ENCODE results near the gene MMRN2.
"Not testable (repeated sequence)": the region's sequence is repeated elsewhere in the genome, so short reads cannot be mapped to it uniquely, and the experiment has no call there.

MMRN2 gene, protein sequence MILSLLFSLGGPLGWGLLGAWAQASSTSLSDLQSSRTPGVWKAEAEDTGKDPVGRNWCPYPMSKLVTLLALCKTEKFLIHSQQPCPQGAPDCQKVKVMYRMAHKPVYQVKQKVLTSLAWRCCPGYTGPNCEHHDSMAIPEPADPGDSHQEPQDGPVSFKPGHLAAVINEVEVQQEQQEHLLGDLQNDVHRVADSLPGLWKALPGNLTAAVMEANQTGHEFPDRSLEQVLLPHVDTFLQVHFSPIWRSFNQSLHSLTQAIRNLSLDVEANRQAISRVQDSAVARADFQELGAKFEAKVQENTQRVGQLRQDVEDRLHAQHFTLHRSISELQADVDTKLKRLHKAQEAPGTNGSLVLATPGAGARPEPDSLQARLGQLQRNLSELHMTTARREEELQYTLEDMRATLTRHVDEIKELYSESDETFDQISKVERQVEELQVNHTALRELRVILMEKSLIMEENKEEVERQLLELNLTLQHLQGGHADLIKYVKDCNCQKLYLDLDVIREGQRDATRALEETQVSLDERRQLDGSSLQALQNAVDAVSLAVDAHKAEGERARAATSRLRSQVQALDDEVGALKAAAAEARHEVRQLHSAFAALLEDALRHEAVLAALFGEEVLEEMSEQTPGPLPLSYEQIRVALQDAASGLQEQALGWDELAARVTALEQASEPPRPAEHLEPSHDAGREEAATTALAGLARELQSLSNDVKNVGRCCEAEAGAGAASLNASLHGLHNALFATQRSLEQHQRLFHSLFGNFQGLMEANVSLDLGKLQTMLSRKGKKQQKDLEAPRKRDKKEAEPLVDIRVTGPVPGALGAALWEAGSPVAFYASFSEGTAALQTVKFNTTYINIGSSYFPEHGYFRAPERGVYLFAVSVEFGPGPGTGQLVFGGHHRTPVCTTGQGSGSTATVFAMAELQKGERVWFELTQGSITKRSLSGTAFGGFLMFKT

DNA sequence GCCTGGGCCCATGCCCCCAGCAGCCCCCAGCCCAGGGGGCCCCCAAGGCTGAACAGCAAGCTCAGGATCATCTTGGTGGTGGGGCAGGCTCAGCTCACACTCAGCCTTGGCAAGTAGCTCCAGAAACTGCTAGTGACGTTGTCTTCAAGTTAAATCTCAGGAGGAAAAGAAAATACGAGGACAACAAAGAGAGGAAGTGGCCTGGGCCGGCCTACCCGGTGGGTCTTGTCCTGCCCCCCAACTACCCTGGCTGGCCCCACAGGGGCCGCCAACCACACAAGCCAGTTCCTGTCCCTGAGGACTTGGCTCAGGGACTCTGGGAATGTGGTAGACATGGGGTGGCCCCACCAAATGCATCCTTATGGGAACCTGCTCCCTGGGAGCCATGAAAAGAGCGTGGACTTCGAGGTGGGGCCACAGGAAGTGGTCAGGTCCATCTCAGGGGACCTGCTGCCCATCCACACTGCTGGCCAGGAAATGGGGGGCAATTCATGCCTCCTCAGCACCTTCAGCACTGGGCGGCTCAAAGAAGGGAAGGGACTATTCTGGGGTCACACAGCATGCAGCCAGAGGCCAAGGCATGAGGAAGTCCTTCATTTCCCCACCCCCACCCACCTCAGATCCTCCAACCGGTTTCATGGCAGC is at the start of gene MMRN2:
Gene MMRN2, minus strand, starts transcription at position 145 of the 645 bp plus-strand sequence. Its CDS starts 74 bp downstream, at position 71.
- DNase-seq (ENCODE audit: low read depth in 2 of 2), result no peak

DNA sequence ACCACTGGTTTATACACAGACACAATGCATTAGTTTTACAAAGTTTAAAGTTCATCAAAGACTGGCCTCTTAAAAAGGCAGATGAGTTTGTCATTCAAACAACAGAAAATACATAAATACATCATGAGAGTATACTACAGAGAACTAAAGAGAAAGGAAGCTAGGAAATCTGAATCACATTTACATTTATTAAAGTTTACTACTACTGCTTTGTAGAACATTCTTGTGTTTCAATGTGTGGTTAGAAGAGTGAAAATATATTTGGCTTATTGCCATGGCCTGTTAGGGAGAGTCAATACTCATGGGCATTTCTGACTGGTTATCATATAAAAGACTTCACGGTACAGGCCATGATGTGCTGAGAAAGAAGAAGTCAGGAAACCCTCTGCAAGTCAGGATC is 49.7 kb upstream of the MMRN2 start:
- not testable (repeated sequence) for DNase-seq (ENCODE audit: low read depth in 2 of 2)

DNA sequence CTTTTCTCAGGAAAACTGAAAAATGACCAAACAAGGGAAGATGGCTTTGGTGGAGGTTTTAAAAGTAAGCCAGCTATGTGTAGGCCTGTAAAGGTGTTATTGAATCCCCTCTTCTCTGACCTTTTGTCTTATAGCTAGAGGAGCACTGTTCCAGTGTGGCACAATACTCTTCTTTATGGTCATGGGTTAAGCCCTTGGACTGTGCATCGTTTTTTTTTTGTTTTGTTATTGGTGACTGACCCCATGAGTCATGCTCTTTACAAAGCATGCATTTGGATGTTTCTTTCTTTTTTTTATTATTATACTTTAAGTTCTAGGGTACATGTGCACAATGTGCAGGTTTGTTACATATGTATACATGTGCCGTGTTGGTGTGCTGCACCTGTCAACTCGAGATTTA is 43.1 kb upstream of the MMRN2 start:
- no peak for DNase-seq (ENCODE audit: low read depth in 2 of 2)

DNA sequence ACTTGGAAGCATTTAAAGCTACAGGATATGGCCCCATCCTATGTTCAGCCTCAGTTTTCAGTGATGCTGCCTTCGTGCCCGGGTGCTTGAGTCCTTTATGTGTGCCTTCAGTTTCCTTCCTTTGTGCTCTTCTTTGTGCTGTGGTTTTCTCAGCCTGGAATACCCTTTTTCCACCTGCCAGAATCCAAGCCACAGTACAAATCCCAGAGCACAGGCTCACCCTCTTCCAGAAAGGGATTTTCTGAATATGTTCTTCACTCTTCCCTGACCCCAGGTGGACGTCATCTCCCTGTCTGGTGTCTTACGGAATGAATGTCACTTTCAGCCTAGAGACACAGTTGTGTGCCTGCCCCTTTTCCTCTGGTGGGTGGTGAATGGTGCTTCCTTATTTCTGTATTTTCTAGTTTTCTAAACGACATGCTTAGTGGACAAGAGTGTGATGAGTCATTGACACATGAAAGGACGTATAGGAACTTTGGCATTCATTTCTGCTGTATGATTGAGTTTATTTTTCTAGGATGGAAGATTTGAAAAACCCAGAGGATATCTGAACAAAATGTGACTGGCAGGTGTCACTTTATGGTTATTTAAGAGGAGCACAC is 42.5 kb upstream of the MMRN2 start:
- DNase-seq (ENCODE audit: low read depth in 2 of 2), result not testable (repeated sequence)

DNA sequence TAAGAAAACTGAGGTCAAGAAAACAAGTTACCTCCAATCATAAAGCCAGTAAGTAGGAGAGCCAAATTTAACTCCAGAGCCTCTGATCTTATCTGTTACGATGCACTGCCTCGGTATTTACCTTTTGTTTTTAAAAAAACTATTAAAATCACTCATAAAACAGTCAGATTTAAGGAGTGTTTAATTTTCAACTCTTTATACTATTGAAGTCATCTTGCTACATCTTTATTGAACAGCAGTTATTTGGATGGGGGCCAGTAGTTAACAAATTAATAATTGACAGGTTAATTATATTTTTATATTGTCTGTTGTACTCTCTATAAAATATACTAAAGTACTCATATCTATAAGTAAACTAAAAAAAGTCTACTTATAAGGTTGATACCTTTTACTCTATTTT is 35.5 kb upstream of the MMRN2 start:
- no peak for DNase-seq (ENCODE audit: low read depth in 2 of 2)

DNA sequence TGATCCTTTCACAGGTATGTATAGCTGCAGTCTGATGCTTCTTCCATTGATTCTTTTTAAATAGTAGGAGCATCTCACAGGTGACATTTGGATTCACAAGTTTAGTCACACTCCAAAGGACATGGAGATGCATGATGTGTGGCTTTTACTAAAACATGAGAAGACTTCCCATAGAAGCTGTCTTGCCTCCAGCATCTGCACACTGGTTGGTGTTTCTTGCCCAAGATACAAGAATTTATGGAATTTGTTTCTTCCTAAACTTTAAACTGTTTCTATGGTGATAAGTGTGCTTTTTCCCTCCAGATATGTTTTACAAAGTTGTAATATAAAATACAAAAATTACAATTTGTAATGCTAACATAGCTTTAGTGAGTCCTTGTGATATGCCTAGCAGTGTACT is 35.0 kb upstream of the MMRN2 start:
- DNase-seq (ENCODE audit: low read depth in 2 of 2), result no peak

DNA sequence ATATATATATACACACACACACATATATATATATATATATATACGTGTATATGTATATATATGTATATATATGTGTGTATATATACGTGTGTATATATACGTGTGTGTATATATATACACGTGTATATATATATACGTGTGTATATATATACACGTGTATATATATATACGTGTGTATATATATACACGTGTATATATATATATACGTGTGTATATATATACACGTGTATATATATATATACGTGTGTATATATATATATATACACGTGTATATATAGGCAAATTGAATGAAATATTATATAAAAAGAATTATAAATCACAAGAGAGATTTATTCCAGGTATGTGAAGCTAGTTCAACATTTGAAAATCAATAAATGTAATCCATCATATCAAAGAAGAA is 33.9 kb upstream of the MMRN2 start:
- not testable (repeated sequence) for DNase-seq (ENCODE audit: low read depth in 2 of 2)

DNA sequence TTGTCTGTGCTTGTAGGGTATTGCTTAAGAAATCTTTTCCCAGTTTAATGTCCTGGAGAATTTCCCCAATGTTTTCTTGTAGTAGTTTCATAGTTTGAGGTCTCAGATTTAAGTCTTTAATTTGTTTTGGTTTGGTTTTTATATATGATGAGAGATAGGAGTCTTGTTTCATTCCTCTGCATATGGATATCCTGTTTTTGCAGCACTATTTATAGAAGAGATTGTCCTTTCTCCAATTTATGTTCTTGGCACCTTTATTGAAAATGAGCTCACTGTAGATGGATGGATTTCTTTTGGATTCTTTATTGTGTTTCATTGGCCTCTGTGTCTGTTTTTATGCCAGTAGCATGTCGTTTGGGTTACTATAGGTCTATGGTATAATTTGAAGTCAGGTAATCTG is 31.1 kb upstream of the MMRN2 start:
- no peak for DNase-seq (ENCODE audit: low read depth in 2 of 2)

DNA sequence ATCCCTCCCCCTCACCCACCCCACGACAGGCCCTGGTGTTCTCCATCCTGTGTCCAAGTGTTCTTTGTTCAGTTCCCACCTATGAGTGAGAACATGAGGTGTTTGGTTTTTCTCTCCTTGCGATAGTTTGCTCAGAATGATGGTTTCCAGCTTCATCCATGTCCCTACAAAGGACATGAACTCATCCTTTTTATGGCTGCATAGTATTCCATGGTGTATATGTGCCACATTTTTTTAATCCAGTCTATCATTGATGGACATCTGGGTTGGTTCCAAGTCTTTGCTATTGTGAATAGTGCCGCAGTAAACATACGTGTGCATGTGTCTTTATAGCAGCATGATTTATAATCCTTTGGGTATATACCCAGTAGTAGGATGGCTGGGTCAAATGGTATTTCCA is 27.1 kb upstream of the MMRN2 start:
- not testable (repeated sequence) for DNase-seq (ENCODE audit: low read depth in 2 of 2)

DNA sequence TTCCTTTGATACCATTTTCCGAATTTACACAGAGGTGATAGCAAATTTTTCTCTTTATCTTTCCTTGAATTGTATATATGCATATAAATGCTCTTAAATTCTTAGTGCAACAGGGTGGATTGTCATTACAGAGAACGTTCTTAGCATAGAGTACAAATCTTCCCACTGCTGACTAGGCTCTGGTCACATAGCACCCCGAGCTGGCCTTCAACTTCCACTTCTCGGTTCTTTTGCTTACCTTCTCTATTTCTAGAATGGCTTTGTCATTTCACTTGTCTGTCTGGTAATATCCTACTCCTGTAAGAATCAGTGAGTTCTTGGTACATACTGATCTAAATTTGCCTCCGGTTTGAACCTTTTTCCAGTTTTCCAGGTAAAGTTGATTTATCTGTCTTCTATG is 24.3 kb upstream of the MMRN2 start:
- DNase-seq (ENCODE audit: low read depth in 2 of 2), result no peak

DNA sequence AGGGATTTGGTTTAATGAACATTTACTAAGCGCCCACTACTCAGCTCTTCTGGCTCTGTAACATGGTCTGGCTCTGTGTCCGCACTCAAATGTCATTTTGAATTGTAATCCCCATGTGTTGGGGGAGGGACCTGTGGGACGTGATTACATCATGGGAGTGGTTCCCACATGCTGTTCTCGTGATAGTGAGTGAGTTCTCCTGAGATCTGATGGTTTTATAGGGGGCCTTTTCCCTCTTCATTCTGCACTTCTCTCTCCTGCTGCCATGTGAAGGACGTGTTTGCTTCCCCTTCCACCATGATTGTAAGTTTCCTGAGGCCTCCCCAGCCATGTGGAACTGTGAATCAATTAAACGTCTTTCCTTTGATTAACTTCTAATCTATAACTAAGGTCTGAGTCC is 23.6 kb upstream of the MMRN2 start:
- DNase-seq (ENCODE audit: low read depth in 2 of 2), result not testable (repeated sequence)

DNA sequence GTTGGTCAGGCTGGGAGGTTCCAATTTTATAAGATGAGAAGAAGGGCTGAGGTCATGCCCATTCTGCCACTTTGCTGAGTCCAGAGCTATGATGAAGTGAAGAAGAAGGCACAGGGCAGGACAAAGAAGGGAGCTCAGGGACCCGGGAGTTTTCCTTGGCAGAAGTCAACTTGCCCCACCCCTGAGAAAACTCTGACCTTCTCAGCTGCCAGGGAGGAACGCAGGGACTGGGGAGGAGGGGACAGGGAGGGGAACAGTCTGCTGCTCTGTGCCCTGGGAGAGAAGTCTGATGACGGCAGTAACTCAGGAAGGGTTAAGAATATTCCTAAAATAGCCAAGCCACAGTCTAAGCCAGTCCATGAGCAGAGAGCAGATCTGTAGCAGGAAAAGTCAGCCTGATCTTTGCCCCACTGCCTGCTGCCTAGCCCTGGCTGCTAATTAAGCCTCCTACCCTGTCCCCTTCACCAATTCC is 22.6 kb upstream of the MMRN2 start:
- no peak for DNase-seq (ENCODE audit: low read depth in 2 of 2)

DNA sequence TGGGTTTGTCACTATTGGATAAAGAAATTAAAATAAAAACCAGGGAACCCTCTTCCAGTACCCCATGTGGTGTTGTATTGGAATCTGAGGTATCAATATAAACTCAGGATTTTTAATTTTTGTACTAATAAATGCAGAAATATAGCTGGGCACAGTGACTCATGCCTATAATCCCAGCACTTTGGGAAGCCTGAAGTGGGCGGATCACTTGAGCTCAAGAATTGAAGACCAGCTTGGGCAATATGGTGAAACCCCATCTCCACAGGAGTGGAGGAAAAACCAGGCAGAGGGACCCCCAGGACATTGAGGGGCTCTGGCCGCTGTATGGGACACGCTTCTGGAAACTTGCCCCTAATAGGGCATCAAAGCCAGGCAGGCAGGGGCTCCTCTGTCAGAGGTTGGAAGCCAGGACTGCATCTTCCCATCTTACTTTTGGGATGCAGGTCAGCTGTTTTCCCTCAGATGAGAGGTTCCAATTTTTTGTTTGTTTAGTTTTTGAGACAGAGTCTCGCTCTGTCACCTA is 21.9 kb upstream of the MMRN2 start:
- DNase-seq (ENCODE audit: low read depth in 2 of 2), result no peak

DNA sequence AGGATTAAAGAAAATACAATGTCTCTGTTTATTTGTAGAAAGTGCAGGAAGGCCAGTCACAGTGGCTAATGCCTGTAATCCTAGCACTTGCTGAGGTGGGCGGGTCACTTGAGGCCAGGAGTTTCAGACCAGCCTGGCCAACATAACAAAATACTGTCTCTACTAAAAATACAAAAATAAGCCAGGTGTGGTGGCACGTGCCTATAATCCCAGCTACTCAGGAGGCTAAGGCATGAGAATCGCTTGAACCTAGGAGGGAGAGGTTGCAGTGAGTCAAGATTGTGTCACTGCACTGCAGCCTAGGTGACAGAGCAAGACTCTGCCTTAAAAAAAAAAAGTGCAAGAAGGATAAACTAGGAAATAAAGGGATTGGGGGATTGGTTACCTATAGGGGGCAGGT is 21.0 kb upstream of the MMRN2 start:
- DNase-seq (ENCODE audit: low read depth in 2 of 2), result not testable (repeated sequence)

DNA sequence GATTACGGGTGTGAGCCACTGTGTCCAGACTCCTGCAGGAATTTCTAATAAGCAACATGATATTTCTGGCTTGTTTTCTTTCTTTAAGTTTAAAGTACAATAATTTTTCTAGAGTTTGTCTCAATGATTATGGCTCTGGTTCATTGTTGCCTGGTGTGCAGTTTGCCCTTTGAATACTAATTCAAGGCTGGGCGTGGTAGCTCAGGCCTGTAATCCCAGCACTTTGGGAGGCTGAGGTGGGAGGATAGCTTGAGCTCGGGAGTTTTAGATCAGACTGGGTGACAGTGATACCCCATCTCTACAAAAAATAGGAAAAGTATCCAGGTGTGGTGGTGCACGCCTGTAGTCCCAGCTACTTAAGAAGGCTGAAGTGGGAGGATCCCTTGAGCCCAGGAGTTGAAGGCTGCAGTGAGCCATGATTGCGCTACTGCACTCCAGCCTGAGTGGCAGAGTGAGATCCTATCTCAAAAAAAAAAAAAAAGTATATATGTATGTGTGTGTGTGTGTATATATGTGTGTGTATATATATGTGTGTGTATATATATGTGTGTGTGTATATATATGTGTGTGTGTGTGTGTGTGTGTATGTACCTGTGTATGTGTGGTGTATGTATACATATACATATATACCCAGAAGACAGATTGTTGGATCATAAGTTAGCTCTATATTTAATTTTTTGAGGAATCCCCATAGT is 19.1 kb upstream of the MMRN2 start:
- no peak for DNase-seq (ENCODE audit: low read depth in 2 of 2)

DNA sequence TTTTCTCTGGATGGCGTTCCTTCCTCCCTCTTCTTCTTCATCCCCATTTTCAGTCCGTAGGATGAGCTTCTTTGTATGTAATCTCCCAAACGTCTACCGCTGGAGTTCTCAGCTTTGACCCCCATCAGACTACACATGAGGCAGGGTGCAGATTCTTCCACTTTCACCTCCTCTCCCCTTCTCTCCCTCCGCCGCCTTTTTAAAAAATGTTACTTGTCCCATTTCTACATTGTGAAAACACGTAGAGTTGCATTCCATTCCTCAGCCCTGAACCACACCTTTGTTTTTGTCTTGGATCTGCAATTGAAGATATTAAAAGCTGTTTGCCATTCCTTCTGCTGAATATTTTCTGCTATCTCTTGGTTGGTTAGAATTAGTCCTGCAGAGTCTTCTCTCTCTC is 17.1 kb upstream of the MMRN2 start:
- no peak for DNase-seq (ENCODE audit: low read depth in 2 of 2)

DNA sequence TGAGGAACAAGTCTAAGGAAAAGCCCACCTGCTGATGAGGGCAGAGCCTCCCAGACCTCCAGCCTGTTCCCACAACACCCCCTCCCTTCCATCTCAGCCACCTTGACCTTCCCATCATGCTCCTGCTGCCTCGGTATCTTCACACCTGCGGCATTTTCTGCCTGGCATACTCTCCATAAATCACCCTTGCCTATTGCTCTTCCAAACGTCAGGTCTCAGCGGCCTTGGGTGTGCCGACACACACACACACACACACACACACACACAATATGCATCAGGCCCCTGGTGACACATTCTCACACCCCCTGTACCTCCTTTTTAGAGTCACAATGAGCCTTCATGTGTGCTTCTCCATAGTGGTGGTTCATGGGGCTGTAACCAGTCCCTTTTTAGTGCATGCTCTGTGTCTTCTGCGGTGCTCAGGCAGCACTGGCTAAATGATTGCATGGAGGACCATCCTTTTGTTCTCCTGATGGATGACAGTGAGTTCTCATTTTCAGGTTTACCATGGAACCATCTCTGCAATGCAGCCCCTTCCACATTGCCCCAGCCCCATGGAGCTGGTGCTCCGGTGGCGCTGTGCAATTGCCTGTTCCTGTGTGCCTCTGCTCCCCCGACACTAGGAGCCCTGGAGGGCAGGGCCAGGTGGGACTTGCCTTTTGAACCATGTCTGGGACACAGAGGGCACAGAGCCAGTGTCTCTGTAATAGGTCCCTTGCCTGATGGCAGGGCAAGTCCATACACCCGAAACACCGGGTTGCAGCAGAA is 15.4 kb upstream of the MMRN2 start:
- DNase-seq (ENCODE audit: low read depth in 2 of 2), result no peak

DNA sequence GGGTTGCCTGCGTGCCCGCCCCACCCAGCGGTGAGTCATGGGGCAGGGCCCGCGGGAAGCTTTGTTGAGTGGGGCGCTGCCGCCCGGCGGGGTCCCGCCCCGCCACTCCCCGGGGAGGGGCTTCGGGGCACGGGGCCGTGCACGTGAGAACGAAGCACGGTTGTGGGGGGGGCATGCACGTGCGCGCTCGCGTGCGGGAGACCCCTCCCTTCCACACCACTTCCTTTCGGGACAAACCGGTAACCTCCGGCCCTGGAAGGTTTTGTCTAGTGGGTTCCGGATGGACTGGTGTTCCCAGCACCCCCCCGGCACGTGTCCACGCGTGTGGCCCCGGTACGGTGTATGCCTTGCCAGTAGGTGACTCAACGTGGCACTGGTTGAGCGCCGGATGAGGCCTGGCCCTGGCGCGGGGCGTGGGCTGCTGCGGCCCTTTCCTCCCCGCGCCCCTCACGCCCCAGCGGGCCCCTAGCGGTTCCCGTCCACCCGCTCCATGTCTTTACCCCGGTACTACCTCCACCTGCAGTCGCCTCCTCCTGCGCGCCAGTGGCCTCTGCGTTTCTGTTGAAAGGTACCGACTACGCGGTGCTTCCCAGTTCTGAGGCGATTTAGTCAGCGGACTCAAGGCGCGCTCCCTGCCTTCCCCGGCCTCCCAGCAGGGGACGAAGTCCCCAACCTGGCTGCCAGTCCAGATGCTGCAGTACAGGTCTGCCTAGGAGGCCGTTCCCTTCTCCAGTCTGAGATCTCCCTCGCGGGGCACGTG is 14.0 kb upstream of the MMRN2 start:
- peak; percentile 70 to 78 for DNase-seq (ENCODE audit: low read depth in 2 of 2)

DNA sequence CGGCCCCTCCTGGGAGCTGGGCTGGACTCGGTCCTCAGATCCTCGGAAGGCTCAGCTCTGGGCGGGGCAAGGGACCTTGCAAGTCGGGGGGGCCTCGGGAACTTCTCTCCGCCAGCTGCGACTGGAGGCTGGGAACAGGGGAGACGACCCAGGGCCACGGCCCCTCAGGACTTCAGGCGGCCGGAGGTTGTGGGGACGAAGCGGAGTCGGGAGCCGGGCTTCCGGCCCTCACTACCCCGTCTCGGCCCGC is 13.5 kb upstream of the MMRN2 start:
- no peak for DNase-seq (ENCODE audit: low read depth in 2 of 2)

Measured in stimulated activated CD8-positive, alpha-beta memory T cell treated with anti-CD3 and anti-CD28 coated beads, Interleukin-2, amount 100 ng/mL, for 48 hours (primary cell).